IPS-15b (cell line): ENCODE measurements around the gene RBBP9.
"Not testable (repeated sequence)": the region's sequence is repeated elsewhere in the genome, so short reads cannot be mapped to it uniquely, and the experiment has no call there.

Source experiments
- H3K27me3 ChIP-seq: one replicate; pipeline ENCODE4 v1.6.1; 2013; ENCODE audit warnings: low read length; ENCODE audit not compliant: control insufficient read depth, insufficient read depth
- H3K36me3 ChIP-seq: one replicate; pipeline ENCODE4 v1.6.1; 2013; ENCODE audit warnings: low read length; ENCODE audit not compliant: control insufficient read depth, insufficient read depth
- H3K4me1 ChIP-seq: one replicate; pipeline ENCODE4 v1.6.1; 2013; ENCODE audit warnings: mild to moderate bottlenecking, low read length; ENCODE audit not compliant: control insufficient read depth, insufficient read depth
- H3K4me3 ChIP-seq: one replicate; pipeline ENCODE4 v1.5.1; 2013; ENCODE audit warnings: low read depth, low read length
- H3K9ac ChIP-seq: one replicate; pipeline ENCODE4 v1.6.1; 2013; ENCODE audit warnings: low read depth, mild to moderate bottlenecking, low read length
- H3K9me3 ChIP-seq: one replicate; pipeline ENCODE4 v1.6.1; 2013; ENCODE audit warnings: mild to moderate bottlenecking, low read length; ENCODE audit not compliant: control insufficient read depth, insufficient read depth

Gene RBBP9

GRCh38 chr20:18526761-18527160 is 29.7 kb upstream of the RBBP9 start:
- not testable (repeated sequence) for H3K9ac ChIP-seq, H3K4me1 ChIP-seq, H3K4me3 ChIP-seq, H3K27me3 ChIP-seq, H3K9me3 ChIP-seq
- peaks cover 40% of the 10 kb centered on the region for H3K36me3 ChIP-seq

- H3K36me3 ChIP-seq, result peaks cover 31% of the 10 kb centered on the region
- no peak overlapping the region for H3K9ac ChIP-seq
- H3K9me3 ChIP-seq, result no peaks in the 10 kb centered on the region
- no peaks in the 10 kb centered on the region for H3K27me3 ChIP-seq
- no peak overlapping the region for H3K4me3 ChIP-seq
- H3K4me1 ChIP-seq, result no peaks in the 10 kb centered on the region
Measured at GRCh38 chr20:18524646-18525045, 27.6 kb upstream of the RBBP9 start.

GRCh38 chr20:18523066-18523465 is 26.0 kb upstream of the RBBP9 start:
- Histone ChIP-seq H3K4me1 (no peaks in the 10 kb centered on the region), H3K27me3 (no peaks in the 10 kb centered on the region), H3K36me3 (peaks cover 20% of the 10 kb centered on the region), H3K9ac (no peak overlapping the region), H3K4me3 (no peak overlapping the region), H3K9me3 (no peaks in the 10 kb centered on the region)

- H3K27me3 ChIP-seq, H3K9me3 ChIP-seq, H3K4me1 ChIP-seq, H3K9ac ChIP-seq, H3K4me3 ChIP-seq: not testable (repeated sequence)
- peaks cover 14% of the 10 kb centered on the region for H3K36me3 ChIP-seq
Measured at GRCh38 chr20:18522066-18522465, 25.0 kb upstream of the RBBP9 start.

- no peak overlapping the region for H3K4me3 ChIP-seq
- H3K4me1 ChIP-seq, result no peaks in the 10 kb centered on the region
- no peak overlapping the region for H3K9ac ChIP-seq
- no peaks in the 10 kb centered on the region for H3K27me3 ChIP-seq
- H3K9me3 ChIP-seq, result no peaks in the 10 kb centered on the region
- peaks cover 14% of the 10 kb centered on the region for H3K36me3 ChIP-seq
Measured at GRCh38 chr20:18515973-18516372, 18.9 kb upstream of the RBBP9 start.

GRCh38 chr20:18514127-18514526 is 17.1 kb upstream of the RBBP9 start:
- Histone ChIP-seq H3K9me3 (no peaks in the 10 kb centered on the region), H3K4me1 (no peaks in the 10 kb centered on the region), H3K36me3 (peaks cover 18% of the 10 kb centered on the region), H3K27me3 (no peaks in the 10 kb centered on the region), H3K4me3 (no peak overlapping the region), H3K9ac (no peak overlapping the region)

- H3K4me3 ChIP-seq, result no peak overlapping the region
- no peaks in the 10 kb centered on the region for H3K4me1 ChIP-seq
- no peaks in the 10 kb centered on the region for H3K9me3 ChIP-seq
- H3K27me3 ChIP-seq, result no peaks in the 10 kb centered on the region
- no peak overlapping the region for H3K9ac ChIP-seq
- peaks cover 18% of the 10 kb centered on the region for H3K36me3 ChIP-seq
Measured at GRCh38 chr20:18513208-18513607, 16.2 kb upstream of the RBBP9 start.

GRCh38 chr20:18511571-18511970 is 14.5 kb upstream of the RBBP9 start:
- Histone ChIP-seq H3K36me3 (peaks cover 16% of the 10 kb centered on the region), H3K4me1 (no peaks in the 10 kb centered on the region), H3K27me3 (no peaks in the 10 kb centered on the region)

GRCh38 chr20:18507218-18508191 is 10.5 kb upstream of the RBBP9 start, which contains the start of gene SEC23B:
SEC23B (plus strand) TSS chr20:18507940; CDS start chr20:18510836, 2,896 bp downstream.
- no peaks in the 10 kb centered on the region for H3K9me3 ChIP-seq
- no peaks in the 10 kb centered on the region for H3K4me1 ChIP-seq
- H3K36me3 ChIP-seq, result peaks cover 9% of the 10 kb centered on the region
- H3K27me3 ChIP-seq, result no peaks in the 10 kb centered on the region
- peak within 1 kb of the TSS; percentile 74 for H3K9ac ChIP-seq
- peak within 1 kb of the TSS; percentile 89 for H3K4me3 ChIP-seq

More at GRCh38 chr20:18511571-18511970, 14.5 kb upstream of the RBBP9 start:
- H3K9ac ChIP-seq, result no peak overlapping the region
- no peak overlapping the region for H3K4me3 ChIP-seq
- H3K9me3 ChIP-seq, result no peaks in the 10 kb centered on the region

- H3K9ac ChIP-seq, result peak overlapping the region; percentile 48
- peaks cover 6% of the 10 kb centered on the region for H3K36me3 ChIP-seq
- peak overlapping the region; percentile 89 for H3K4me3 ChIP-seq
- H3K4me1 ChIP-seq, result no peaks in the 10 kb centered on the region
- no peaks in the 10 kb centered on the region for H3K27me3 ChIP-seq
- H3K9me3 ChIP-seq, result no peaks in the 10 kb centered on the region
Measured at GRCh38 chr20:18506744-18507143, 9.7 kb upstream of the RBBP9 start.

GRCh38 chr20:18504479-18505060 is 7.5 kb upstream of the RBBP9 start:
- H3K9me3 ChIP-seq, result no peaks in the 10 kb centered on the region
- no peaks in the 10 kb centered on the region for H3K4me1 ChIP-seq
- no peaks in the 10 kb centered on the region for H3K36me3 ChIP-seq
- H3K9ac ChIP-seq, result no peak overlapping the region
- no peaks in the 10 kb centered on the region for H3K27me3 ChIP-seq
- no peak overlapping the region for H3K4me3 ChIP-seq

GRCh38 chr20:18501672-18502071 is 4.6 kb upstream of the RBBP9 start:
- not testable (repeated sequence) for H3K4me1 ChIP-seq, H3K9me3 ChIP-seq, H3K36me3 ChIP-seq, H3K4me3 ChIP-seq, H3K27me3 ChIP-seq, H3K9ac ChIP-seq
